Trophoblast cell (in vitro differentiated cells and primary cell): Measurements from ENCODE around the gene BTBD10.

Source experiments
- DNase-seq, 2 donors: peaks; one replicate each; pipeline ENCODE4 v3.0.0-alpha.2; 2016
- H2AFZ ChIP-seq: 2 replicates; pipeline ENCODE4 v1.6.1; 2013; ENCODE audit warnings: low read length, moderate library complexity, mild to moderate bottlenecking; ENCODE audit not compliant: insufficient read depth, poor library complexity
- H2AK5ac ChIP-seq: 2 replicates; pipeline ENCODE4 v1.6.1; 2013; ENCODE audit warnings: mild to moderate bottlenecking, low read length
- H2BK120ac ChIP-seq: 2 replicates; pipeline ENCODE4 v1.6.1; 2013; ENCODE audit warnings: low read length, mild to moderate bottlenecking, moderate library complexity; ENCODE audit not compliant: insufficient read depth, poor library complexity
- H2BK12ac ChIP-seq: 2 replicates; pipeline ENCODE4 v1.6.1; 2013; ENCODE audit warnings: mild to moderate bottlenecking, low read length, moderate library complexity
- H2BK5ac ChIP-seq: 2 replicates; pipeline ENCODE4 v1.6.1; 2013; ENCODE audit warnings: low read length, low read depth, moderate library complexity, mild to moderate bottlenecking; ENCODE audit not compliant: poor library complexity
- H3K14ac ChIP-seq: 2 replicates; pipeline ENCODE4 v1.6.1; 2013; ENCODE audit warnings: mild to moderate bottlenecking, low read length
- H3K18ac ChIP-seq: 2 replicates; pipeline ENCODE4 v1.6.1; 2013; ENCODE audit warnings: mild to moderate bottlenecking, low read length
- H3K23ac ChIP-seq: 2 replicates; pipeline ENCODE4 v1.6.1; 2013; ENCODE audit warnings: low read length
- H3K27ac ChIP-seq: 2 replicates; pipeline ENCODE4 v1.5.1; 2013; ENCODE audit warnings: low read depth, mild to moderate bottlenecking, inconsistent platforms, low read length, moderate library complexity
- H3K27me3 ChIP-seq: 2 replicates; pipeline ENCODE4 v1.6.1; 2013; ENCODE audit warnings: inconsistent platforms, mild to moderate bottlenecking, low read length, moderate library complexity; ENCODE audit not compliant: insufficient read depth
- H3K36me3 ChIP-seq, 2 experiments: 1 replicate in 1 of 2; 2 replicates in 1 of 2; pipeline ENCODE4 v1.6.1; 2013; ENCODE audit warnings: low read length in 2 of 2, mild to moderate bottlenecking in 2 of 2, moderate library complexity in 1 of 2; ENCODE audit not compliant: insufficient read depth in 2 of 2, control insufficient read depth in 1 of 2
- H3K4ac ChIP-seq: 2 replicates; pipeline ENCODE4 v1.6.1; 2013; ENCODE audit warnings: low read depth, mild to moderate bottlenecking, low read length, moderate library complexity
- H3K4me1 ChIP-seq, 2 experiments: 1 replicate in 1 of 2; 2 replicates in 1 of 2; pipeline ENCODE4 v1.6.1; 2013; ENCODE audit warnings: low read length in 2 of 2, mild to moderate bottlenecking in 2 of 2, moderate library complexity in 1 of 2; ENCODE audit not compliant: insufficient read depth in 2 of 2, control insufficient read depth in 1 of 2
- H3K4me2 ChIP-seq: 2 replicates; pipeline ENCODE4 v1.6.1; 2013; ENCODE audit warnings: inconsistent platforms, mild to moderate bottlenecking, low read length, moderate library complexity
- H3K4me3 ChIP-seq: 2 replicates; pipeline ENCODE4 v1.5.1; 2013; ENCODE audit warnings: mild to moderate bottlenecking, low read depth, low read length, inconsistent platforms
- H3K79me1 ChIP-seq: one replicate; pipeline ENCODE4 v1.6.1; 2013; ENCODE audit warnings: low read length
- H3K79me2 ChIP-seq: 2 replicates; pipeline ENCODE4 v1.6.1; 2013; ENCODE audit warnings: low read length, mild to moderate bottlenecking; ENCODE audit not compliant: control insufficient read depth, insufficient read depth, poor library complexity
- H3K9ac ChIP-seq: 2 replicates; pipeline ENCODE4 v1.6.1; 2013; ENCODE audit warnings: mild to moderate bottlenecking, low read length
- H3K9me3 ChIP-seq: 2 replicates; pipeline ENCODE4 v1.6.1; 2013; ENCODE audit warnings: low read depth, mild to moderate bottlenecking, control low read depth, inconsistent platforms, low read length; ENCODE audit not compliant: insufficient read depth
- H4K12ac ChIP-seq: 2 replicates; pipeline ENCODE4 v1.6.1; 2013; ENCODE audit warnings: low read depth, mild to moderate bottlenecking, low read length, moderate library complexity
- H4K8ac ChIP-seq: 2 replicates; pipeline ENCODE4 v1.6.1; 2013; ENCODE audit warnings: low read depth, mild to moderate bottlenecking, low read length, moderate library complexity
- H4K91ac ChIP-seq: one replicate; pipeline ENCODE4 v1.6.1; 2013; ENCODE audit warnings: low read depth, mild to moderate bottlenecking, low read length, moderate library complexity
- WGBS: extraction: QIAGEN DNeasy Blood & Tissue Kit; methylation state at CpG from one replicate; pipeline ENCODE4 v1.1.7; 2013; ENCODE audit warnings: missing lambda C conversion rate; ENCODE audit not compliant: insufficient read length, insufficient coverage; ENCODE audit errors: extremely low coverage; 5-methylcytosine and 5-hydroxymethylcytosine counted together

The BTBD10 gene

DNA sequence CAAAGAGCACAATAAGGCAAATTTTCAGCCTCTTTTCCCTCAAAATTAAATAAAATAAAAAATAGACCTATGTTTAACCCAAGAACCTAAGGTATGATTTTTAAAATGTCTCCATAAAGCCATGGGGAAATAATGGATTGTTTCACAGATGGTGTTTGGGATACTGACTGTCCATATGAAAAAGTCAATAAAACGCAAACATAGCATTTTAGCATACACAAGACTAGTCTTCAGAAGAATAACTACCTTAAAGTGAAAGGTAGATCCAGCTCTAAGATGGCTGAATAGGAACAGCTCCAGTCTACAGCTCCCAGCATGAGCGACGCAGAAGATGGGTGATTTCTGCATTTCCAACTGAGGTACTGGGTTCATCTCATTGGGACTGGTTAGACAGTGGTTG lies 16.7 kb upstream of the BTBD10 start:
- Histone ChIP-seq H3K18ac (no peak overlapping the region), H3K23ac (no peak overlapping the region)

DNA sequence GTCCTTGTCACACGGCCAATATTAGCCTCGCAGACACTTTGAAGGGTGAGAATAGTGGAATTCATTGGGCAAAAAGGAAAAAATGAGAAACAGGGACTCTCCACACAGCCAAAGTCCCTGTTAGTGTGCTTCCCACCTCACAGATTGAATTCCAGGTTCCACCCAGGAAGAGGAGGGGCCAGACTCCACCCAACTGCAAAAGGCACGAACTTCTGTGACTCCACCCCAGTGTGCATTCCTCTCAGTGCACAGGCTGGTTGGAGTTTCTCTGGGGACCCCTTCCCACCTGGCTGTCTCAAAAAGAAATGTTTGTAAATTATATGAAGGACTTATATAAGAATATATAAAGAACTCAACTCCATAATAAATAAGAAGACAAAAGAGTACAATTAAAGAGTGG lies 12.1 kb upstream of the BTBD10 start:
- no peak for DNase-seq
- no peak overlapping the region for H3K9ac ChIP-seq
- H3K36me3 ChIP-seq: no peaks in the 10 kb centered on the region
- no peak overlapping the region for H2AFZ ChIP-seq
- peaks cover under 1% of the 10 kb centered on the region for H3K9me3 ChIP-seq
- no peaks in the 10 kb centered on the region for H3K27me3 ChIP-seq
- no peak overlapping the region for H2BK120ac ChIP-seq
- no peak overlapping the region for H2BK5ac ChIP-seq
- no peak overlapping the region for H2BK12ac ChIP-seq
- H3K14ac ChIP-seq: no peak overlapping the region
- no peak overlapping the region for H3K27ac ChIP-seq
- no peak overlapping the region for H3K18ac ChIP-seq
- no peak overlapping the region for H3K4me3 ChIP-seq
- H4K8ac ChIP-seq: no peak overlapping the region
- H4K12ac ChIP-seq: no peak overlapping the region
- no CpG with 5 or more reads among the region's 3 CpGs for WGBS
- H4K91ac ChIP-seq: no peak overlapping the region
- no peak overlapping the region for H3K4me2 ChIP-seq
- peaks cover 0 to 2% of the 10 kb centered on the region in 2 experiments for H3K4me1 ChIP-seq
- H3K79me1 ChIP-seq: no peaks in the 10 kb centered on the region
- H3K4ac ChIP-seq: no peak overlapping the region
- H3K79me2 ChIP-seq: no peaks in the 10 kb centered on the region
- no peak overlapping the region for H3K23ac ChIP-seq
- no peak overlapping the region for H2AK5ac ChIP-seq

More for the DNA sequence above, 16.7 kb upstream of the BTBD10 start:
- Histone ChIP-seq H3K9ac (no peak overlapping the region), H3K27ac (no peak overlapping the region), H3K79me2 (no peaks in the 10 kb centered on the region), H3K4me2 (no peak overlapping the region), H4K8ac (no peak overlapping the region), H3K27me3 (no peaks in the 10 kb centered on the region), H3K79me1 (no peaks in the 10 kb centered on the region), H4K91ac (no peak overlapping the region), H3K9me3 (peaks cover 6% of the 10 kb centered on the region), H2BK120ac (no peak overlapping the region), H2BK12ac (no peak overlapping the region), H3K36me3 (no peaks in the 10 kb centered on the region), H2BK5ac (no peak overlapping the region), H2AFZ (no peak overlapping the region), H2AK5ac (no peak overlapping the region), H3K14ac (no peak overlapping the region), H3K4me3 (no peak overlapping the region), H3K4ac (no peak overlapping the region), H3K4me1 (peaks cover 0 to 2% of the 10 kb centered on the region in 2 experiments), H4K12ac (no peak overlapping the region)
- no CpG with 5 or more reads among the region's 3 CpGs for WGBS
- no peak for DNase-seq

DNA sequence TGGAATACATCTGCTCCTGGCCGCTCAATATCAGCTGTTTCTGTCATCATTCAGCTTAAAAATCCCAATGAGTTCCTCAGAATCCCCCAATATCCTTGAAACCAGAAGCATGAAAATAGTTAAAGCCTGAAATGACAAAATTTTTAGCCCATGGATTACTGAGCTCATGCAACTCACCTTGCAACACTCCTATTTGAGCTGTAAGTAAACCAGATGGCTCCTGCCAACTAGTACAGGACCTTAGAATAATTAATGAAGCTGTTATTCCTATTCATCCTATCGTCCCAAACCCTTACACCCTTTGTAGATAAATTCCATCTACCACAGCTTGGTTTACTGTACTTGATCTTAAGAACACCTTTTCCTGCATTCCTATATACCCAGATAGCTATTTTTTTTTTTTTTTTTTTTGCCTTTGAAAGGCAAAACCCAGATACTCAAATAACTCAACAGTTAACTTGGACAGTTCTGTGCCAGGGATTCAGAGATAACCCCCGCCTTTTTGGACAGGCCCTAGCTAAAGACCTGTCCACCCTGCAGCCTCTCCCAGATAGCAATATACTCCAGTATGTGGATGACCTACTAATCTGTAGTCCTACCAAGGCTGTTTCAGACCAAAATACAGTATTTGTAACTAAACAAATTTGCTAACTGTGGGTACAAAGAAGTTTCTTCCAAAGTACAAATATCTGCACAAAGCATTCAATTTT lies 10.1 kb upstream of the BTBD10 start:
- no peak overlapping the region for H3K14ac ChIP-seq
- H3K9ac ChIP-seq: no peak overlapping the region
- no peak overlapping the region for H2AFZ ChIP-seq
- H3K23ac ChIP-seq: no peak overlapping the region
- no peak overlapping the region for H3K27ac ChIP-seq
- no peaks in the 10 kb centered on the region for H3K79me2 ChIP-seq
- no peak overlapping the region for H3K4ac ChIP-seq
- no peak overlapping the region for H2AK5ac ChIP-seq
- H3K9me3 ChIP-seq: no peaks in the 10 kb centered on the region
- no peaks in the 10 kb centered on the region for H3K36me3 ChIP-seq
- no peak for DNase-seq
- no CpG with 5 or more reads among the region's 3 CpGs for WGBS
- no peak overlapping the region for H2BK120ac ChIP-seq
- H2BK12ac ChIP-seq: no peak overlapping the region
- H4K8ac ChIP-seq: no peak overlapping the region
- no peak overlapping the region for H3K4me2 ChIP-seq
- H4K91ac ChIP-seq: no peak overlapping the region
- no peak overlapping the region for H3K4me3 ChIP-seq
- no peaks in the 10 kb centered on the region for H3K79me1 ChIP-seq
- no peaks in the 10 kb centered on the region for H3K27me3 ChIP-seq
- peaks cover 0 to 7% of the 10 kb centered on the region in 2 experiments for H3K4me1 ChIP-seq
- no peak overlapping the region for H3K18ac ChIP-seq
- H4K12ac ChIP-seq: no peak overlapping the region
- H2BK5ac ChIP-seq: no peak overlapping the region

DNA sequence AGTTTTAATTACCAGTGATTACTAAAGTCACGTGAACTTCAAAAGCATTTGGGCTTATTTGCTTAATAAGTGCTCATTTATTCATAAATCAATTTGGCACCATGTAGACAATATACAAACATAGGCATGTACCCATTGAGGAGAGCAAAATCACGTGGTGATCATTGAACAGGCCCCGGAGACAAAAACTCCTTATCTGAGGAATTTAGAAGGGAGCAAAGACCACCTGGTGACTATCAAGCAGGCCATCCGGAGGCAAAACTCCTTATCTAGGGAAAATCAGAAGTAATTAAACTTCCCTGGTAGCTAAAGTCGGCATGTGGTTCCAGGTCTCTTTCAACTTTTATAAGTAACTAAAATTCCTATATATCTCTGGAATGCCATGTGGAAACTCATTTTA lies 5.7 kb upstream of the BTBD10 start:
- H2BK5ac ChIP-seq: no peak overlapping the region
- no peak overlapping the region for H2AFZ ChIP-seq
- peaks cover 1 to 6% of the 10 kb centered on the region in 2 experiments for H3K4me1 ChIP-seq
- no CpG with 5 or more reads among the region's 5 CpGs for WGBS
- no peaks in the 10 kb centered on the region for H3K79me2 ChIP-seq
- no peak overlapping the region for H2AK5ac ChIP-seq
- no peak overlapping the region for H2BK12ac ChIP-seq
- H3K18ac ChIP-seq: no peak overlapping the region
- no peak overlapping the region for H3K9ac ChIP-seq
- no peak overlapping the region for H4K12ac ChIP-seq
- no peaks in the 10 kb centered on the region for H3K36me3 ChIP-seq
- no peak overlapping the region for H4K8ac ChIP-seq
- H3K9me3 ChIP-seq: no peaks in the 10 kb centered on the region
- H3K79me1 ChIP-seq: no peaks in the 10 kb centered on the region
- H4K91ac ChIP-seq: no peak overlapping the region
- H3K27me3 ChIP-seq: no peaks in the 10 kb centered on the region
- H2BK120ac ChIP-seq: no peak overlapping the region
- H3K27ac ChIP-seq: no peak overlapping the region
- H3K4me2 ChIP-seq: no peak overlapping the region
- no peak for DNase-seq
- no peak overlapping the region for H3K23ac ChIP-seq
- H3K14ac ChIP-seq: no peak overlapping the region
- no peak overlapping the region for H3K4me3 ChIP-seq
- no peak overlapping the region for H3K4ac ChIP-seq
